Immature natural killer cell (primary cell): Measurements from ENCODE around the gene SLC8B1. TPM values are rescaled to one million over a fixed set of nuclear protein-coding genes. Genes with fewer than 3 reads are reported as not detected.

Source experiments
- DNase-seq, 3 donors: peaks; one replicate each; pipeline ENCODE4 v3.0.0; 2022; ENCODE audit warnings: mixed read lengths in 1 of 3
- H3K27ac Mint-ChIP-seq, 6 donors: one replicate each; pipeline ENCODE4 v1.8.0; 2020; ENCODE audit warnings: mixed read lengths in 6 of 6, mild to moderate bottlenecking in 5 of 6, inconsistent platforms in 4 of 6, moderate library complexity in 3 of 6
- H3K27me3 Mint-ChIP-seq, 3 donors: one replicate each; pipeline ENCODE4 v1.8.0; 2020 to 2021; ENCODE audit warnings: low read depth in 3 of 3, mild to moderate bottlenecking in 3 of 3, mixed read lengths in 3 of 3, moderate library complexity in 3 of 3, inconsistent platforms in 1 of 3
- H3K36me3 Mint-ChIP-seq, 3 donors: one replicate each; pipeline ENCODE4 v1.8.0; 2020; ENCODE audit warnings: mixed read lengths in 3 of 3, inconsistent platforms in 2 of 3, mild to moderate bottlenecking in 2 of 3
- H3K4me1 Mint-ChIP-seq, 2 donors: one replicate each; pipeline ENCODE4 v1.8.0; 2020; ENCODE audit warnings: inconsistent platforms in 2 of 2, mild to moderate bottlenecking in 2 of 2, mixed read lengths in 2 of 2, moderate library complexity in 1 of 2
- H3K4me3 Mint-ChIP-seq, 5 donors: one replicate each; pipeline ENCODE4 v1.8.0; 2020; ENCODE audit warnings: mild to moderate bottlenecking in 5 of 5, mixed read lengths in 5 of 5, inconsistent platforms in 3 of 5, moderate library complexity in 3 of 5
- H3K9me3 Mint-ChIP-seq, 6 donors: one replicate each; pipeline ENCODE4 v1.8.0; 2020; ENCODE audit warnings: mild to moderate bottlenecking in 6 of 6, mixed read lengths in 6 of 6, inconsistent platforms in 4 of 6, moderate library complexity in 3 of 6
- polyA plus RNA-seq, 3 donors: library from polyadenylated mRNA; unstranded; fragments of 300-500 nt; fragmentation: Illumina TruSeq; gene quantifications; one replicate each; pipeline ENCODE4 v1.2.3, GENCODE V29; 2021

Gene SLC8B1
- polyA plus RNA-seq, 3 donors from 2014 or later = 8.0 to 18.6 (median 10.3) TPM

DNA sequence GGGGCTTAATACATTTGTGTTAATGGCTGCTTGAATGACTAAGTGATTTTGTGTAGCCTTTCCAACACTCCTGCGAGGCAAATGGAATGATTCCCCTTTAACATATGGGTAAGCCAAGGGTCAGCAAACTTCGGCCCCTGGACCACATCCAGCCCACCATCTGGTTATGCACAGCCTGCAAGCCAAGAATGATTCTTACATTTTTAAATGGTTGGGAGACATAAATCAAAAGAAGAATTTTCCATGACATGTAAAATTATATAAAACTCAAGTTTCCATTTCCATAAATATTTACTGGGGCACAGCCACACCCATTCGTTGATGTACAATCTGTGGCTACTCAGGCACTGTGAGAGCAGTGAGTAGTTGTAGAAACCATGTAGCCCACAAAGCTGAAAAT lies 9.0 kb downstream of the SLC8B1 start:
- H3K4me3 Mint-ChIP-seq = no peak overlapping the region
- H3K27me3 Mint-ChIP-seq = peaks cover 0 to 3% (median 0%) of the 10 kb centered on the region in 3 donors
- DNase-seq = no peak
- H3K4me1 Mint-ChIP-seq = peaks cover 2 to 12% of the 10 kb centered on the region in 2 donors
- H3K27ac Mint-ChIP-seq = no peak overlapping the region
- H3K9me3 Mint-ChIP-seq = no peaks in the 10 kb centered on the region
- peaks cover 4 to 25% (median 14%) of the 10 kb centered on the region in 3 donors for H3K36me3 Mint-ChIP-seq

DNA sequence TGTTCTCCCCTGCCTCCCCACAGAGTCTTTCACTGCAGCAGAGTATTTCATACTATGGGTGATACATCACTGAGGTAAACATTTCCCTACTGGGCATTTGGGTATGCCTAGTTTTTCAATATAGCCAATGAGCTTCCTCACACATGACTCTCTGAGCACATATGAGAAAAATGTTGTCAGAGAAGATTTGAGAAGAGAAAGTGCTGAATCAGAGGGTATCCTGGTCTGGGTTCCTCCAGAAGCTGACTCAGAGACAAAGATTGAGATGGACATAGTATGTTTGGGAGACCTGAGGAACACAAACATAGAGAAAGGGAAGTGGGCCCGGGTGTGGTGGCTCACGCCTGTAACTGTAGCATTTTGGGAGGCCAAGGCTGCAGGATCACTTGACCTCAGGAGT lies 12.6 kb downstream of the SLC8B1 start:
- H3K4me3 Mint-ChIP-seq = no peak overlapping the region
- DNase-seq = no peak
- peaks cover 2 to 12% of the 10 kb centered on the region in 2 donors for H3K4me1 Mint-ChIP-seq
- H3K27ac Mint-ChIP-seq = peak overlapping the region in 3 of 6 donors; percentile 13 to 22 (median 17)
- H3K36me3 Mint-ChIP-seq = peaks cover 20 to 29% (median 22%) of the 10 kb centered on the region in 3 donors
- H3K9me3 Mint-ChIP-seq = no peaks in the 10 kb centered on the region
- H3K27me3 Mint-ChIP-seq = no peaks in the 10 kb centered on the region

DNA sequence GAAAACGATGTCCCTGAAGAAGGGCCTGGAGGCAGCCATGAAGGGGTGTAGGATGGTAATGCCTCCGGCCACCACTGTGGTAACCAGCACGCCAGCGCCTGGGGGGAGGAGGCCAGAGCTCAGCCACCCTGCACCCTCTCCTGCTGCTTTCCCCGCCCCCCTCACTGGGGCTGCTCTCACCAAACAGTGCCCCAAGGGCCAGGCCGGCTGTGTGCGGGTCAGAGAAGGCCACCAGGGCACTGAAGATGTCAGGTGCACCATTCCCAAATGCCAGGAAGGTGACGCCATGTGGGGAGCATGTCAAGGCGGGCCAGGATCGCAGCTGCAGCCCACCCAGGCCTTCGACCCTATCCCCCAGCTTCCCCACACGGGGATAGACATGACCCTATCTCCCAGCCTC lies 14.5 kb downstream of the SLC8B1 start:
- H3K9me3 Mint-ChIP-seq = no peaks in the 10 kb centered on the region
- peaks cover 0 to 1% (median 0%) of the 10 kb centered on the region in 3 donors for H3K27me3 Mint-ChIP-seq
- H3K36me3 Mint-ChIP-seq = peaks cover 21 to 31% (median 22%) of the 10 kb centered on the region in 3 donors
- no peak overlapping the region for H3K4me3 Mint-ChIP-seq
- DNase-seq = no peak
- H3K4me1 Mint-ChIP-seq = peaks cover 2 to 12% of the 10 kb centered on the region in 2 donors
- H3K27ac Mint-ChIP-seq = no peak overlapping the region

DNA sequence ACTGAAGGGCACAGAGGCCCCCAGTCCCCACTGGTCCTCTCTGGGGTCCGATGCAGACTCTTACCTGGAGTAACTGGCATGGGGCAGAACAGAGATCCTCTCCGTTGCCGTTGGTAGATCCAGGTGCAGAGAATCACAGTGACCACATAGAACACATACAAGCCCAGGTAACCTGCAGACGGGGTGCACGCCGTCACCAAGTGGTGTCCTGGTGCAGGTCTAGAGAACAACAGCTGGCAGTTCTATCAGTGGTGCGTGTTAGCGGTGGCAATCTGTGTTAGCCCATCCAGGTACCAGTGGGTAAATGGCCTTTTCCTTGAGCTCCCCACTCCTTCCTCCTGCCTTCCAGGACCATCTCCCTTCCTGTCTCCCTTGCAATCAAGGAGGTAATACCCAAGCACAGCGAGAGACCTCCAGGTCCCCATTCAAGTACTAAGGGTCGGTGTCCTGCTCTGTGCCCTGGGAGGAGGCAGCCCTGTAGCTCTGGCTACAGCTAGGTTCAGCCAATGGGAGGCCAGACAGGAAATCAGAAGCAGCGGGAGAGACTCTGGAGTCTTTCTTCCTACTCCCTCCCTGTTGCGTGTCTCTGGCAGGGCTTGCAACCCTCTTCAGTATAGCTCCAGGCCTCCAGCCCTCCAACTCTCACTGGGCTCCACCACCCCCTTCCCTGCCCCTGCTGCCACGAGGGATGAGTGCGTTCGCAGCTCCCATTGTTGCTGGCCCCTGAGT lies 15.8 kb downstream of the SLC8B1 start:
- Mint-ChIP-seq H3K36me3 (peaks cover 21 to 38% (median 29%) of the 10 kb centered on the region in 3 donors), H3K4me3 (no peak overlapping the region), H3K9me3 (no peaks in the 10 kb centered on the region), H3K4me1 (peaks cover 2 to 6% of the 10 kb centered on the region in 2 donors), H3K27me3 (peaks cover 0 to 2% (median 0%) of the 10 kb centered on the region in 3 donors), H3K27ac (peak overlapping the region in 1 of 6 donors; percentile 13)
- no peak for DNase-seq

DNA sequence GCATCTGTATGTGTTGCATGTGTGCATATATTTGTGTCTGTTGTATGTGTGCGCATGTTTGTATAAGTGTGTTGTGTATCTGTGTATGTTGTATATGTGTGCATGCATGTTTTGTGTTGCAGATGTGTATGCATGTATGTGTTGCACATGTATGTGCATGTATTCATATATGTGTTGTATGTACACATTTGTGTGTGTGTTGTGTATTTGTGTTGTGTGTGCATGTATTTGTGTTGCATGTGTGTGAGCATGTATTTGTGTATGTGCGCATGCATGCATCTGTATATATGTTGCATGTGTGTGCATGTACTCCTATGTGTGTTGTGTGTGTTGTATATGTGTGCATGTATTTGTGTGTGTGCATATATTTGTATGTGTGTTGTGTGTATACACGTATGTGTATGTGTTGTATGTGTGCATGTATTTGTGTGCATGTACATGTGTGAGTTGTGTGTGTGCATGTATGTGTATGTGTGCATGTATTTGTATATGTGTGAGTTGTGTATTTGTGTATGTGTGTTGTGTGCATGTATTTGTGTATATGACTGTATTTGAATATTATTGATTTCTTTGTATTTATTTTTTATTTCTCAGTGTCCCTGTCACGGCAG lies 16.8 kb downstream of the SLC8B1 start:
- H3K27ac Mint-ChIP-seq = peak overlapping the region in 3 of 6 donors; percentile 13 to 43 (median 16)

DNA sequence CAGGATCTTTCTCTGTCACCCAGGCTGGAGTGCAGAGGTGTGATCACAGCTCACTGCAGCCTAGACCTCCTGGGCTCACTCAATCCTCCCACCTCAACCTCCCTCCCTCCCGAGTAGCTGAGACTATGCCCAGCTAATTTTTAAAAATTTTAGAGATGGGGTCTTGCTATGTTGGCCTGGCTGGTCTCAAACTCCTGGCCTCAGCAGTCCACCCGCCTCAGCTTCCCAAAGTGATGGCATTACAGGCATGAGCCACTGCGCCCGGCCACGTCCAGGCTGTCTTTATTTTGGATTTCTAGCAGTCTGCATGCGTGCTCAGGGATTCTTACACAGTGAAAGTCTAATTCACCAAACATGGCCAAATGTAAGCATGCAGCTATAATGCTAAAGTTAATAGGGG lies 17.8 kb downstream of the SLC8B1 start:
- H3K4me3 Mint-ChIP-seq = no peak overlapping the region
- peaks cover 16 to 40% (median 30%) of the 10 kb centered on the region in 3 donors for H3K36me3 Mint-ChIP-seq
- H3K27ac Mint-ChIP-seq = no peak overlapping the region
- H3K4me1 Mint-ChIP-seq = peaks cover 0 to under 1% of the 10 kb centered on the region in 2 donors
- H3K9me3 Mint-ChIP-seq = no peaks in the 10 kb centered on the region
- H3K27me3 Mint-ChIP-seq = peaks cover 0 to 4% (median 0%) of the 10 kb centered on the region in 3 donors
- no peak for DNase-seq

More for the DNA sequence above, 16.8 kb downstream of the SLC8B1 start:
- DNase-seq = no peak
- Mint-ChIP-seq H3K9me3 (no peaks in the 10 kb centered on the region), H3K4me3 (no peak overlapping the region), H3K27me3 (peaks cover 0 to 4% (median 0%) of the 10 kb centered on the region in 3 donors), H3K4me1 (peaks cover 2 to 6% of the 10 kb centered on the region in 2 donors), H3K36me3 (peaks cover 21 to 43% (median 30%) of the 10 kb centered on the region in 3 donors)

GRCh38 chr12:113316155-113316554 lies 18.8 kb downstream of the SLC8B1 start:
- H3K27ac Mint-ChIP-seq = no peak overlapping the region
- H3K4me1 Mint-ChIP-seq = no peaks in the 10 kb centered on the region
- H3K27me3 Mint-ChIP-seq = peaks cover 0 to 4% (median 0%) of the 10 kb centered on the region in 3 donors
- H3K4me3 Mint-ChIP-seq = no peak overlapping the region
- DNase-seq = no peak
- no peaks in the 10 kb centered on the region for H3K9me3 Mint-ChIP-seq
- peaks cover 15 to 39% (median 26%) of the 10 kb centered on the region in 3 donors for H3K36me3 Mint-ChIP-seq

DNA sequence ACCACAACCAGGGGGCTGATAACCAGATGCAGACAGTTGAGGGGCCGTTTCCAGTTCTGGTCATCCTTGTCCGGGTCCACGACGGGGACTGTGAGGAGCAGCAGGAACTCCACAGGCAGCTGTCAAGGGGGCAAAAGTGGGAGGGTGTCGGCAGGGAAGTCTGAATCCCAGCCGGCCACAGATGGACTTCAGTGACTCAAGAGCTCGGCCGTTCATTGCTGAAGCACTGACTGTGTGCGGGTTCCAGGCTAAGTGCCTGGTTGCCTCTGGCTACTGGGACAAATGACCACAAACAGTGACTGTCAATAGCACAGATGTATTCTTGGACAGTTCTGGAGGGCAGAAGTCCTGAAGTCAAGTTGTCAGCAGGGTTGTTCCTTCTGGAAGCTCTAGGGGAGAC lies 19.6 kb downstream of the SLC8B1 start:
- no peaks in the 10 kb centered on the region for H3K4me1 Mint-ChIP-seq
- peaks cover 20 to 45% (median 26%) of the 10 kb centered on the region in 3 donors for H3K36me3 Mint-ChIP-seq
- DNase-seq = no peak
- H3K27me3 Mint-ChIP-seq = peaks cover 0 to 4% (median 0%) of the 10 kb centered on the region in 3 donors
- no peaks in the 10 kb centered on the region for H3K9me3 Mint-ChIP-seq
- no peak overlapping the region for H3K4me3 Mint-ChIP-seq
- H3K27ac Mint-ChIP-seq = no peak overlapping the region

DNA sequence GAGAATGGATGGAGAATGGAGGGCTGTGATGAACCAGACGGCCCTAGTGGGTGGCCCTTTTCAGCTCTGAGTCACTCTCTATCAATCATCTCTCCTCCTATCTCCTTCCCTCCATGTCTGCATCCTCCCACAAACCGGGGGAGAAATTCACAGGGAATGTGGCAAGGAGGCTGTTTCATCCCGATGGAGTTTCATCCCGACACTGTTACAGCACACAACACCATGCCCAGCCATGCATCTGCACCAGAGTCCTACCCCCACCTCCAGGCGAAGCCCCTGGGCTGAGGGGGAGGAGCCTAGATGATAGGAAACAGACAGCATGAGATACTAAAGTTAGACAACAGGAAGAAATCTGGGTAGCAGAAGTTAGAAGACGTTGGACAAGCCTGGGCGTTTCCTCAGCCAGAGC lies 20.8 kb downstream of the SLC8B1 start:
- Mint-ChIP-seq H3K27ac (no peak overlapping the region), H3K4me3 (no peak overlapping the region), H3K36me3 (peaks cover 21 to 49% (median 23%) of the 10 kb centered on the region in 3 donors), H3K27me3 (peaks cover 0 to 4% (median 0%) of the 10 kb centered on the region in 3 donors), H3K4me1 (no peaks in the 10 kb centered on the region), H3K9me3 (no peaks in the 10 kb centered on the region)
- no peak for DNase-seq

- Mint-ChIP-seq H3K9me3 (no peaks in the 10 kb centered on the region), H3K4me3 (no peak overlapping the region), H3K27ac (peak overlapping the region in 2 of 6 donors; percentile 5 to 13), H3K36me3 (peaks cover 14 to 48% (median 21%) of the 10 kb centered on the region in 3 donors), H3K27me3 (peaks cover 0 to 4% (median 0%) of the 10 kb centered on the region in 3 donors), H3K4me1 (peaks cover 0 to 2% of the 10 kb centered on the region in 2 donors)
- DNase-seq = no peak
Measured at GRCh38 chr12:113310489-113310888, 24.4 kb downstream of the SLC8B1 start.

GRCh38 chr12:113306382-113306781 lies 28.5 kb downstream of the SLC8B1 start:
- Mint-ChIP-seq H3K36me3 (peaks cover 19 to 39% (median 25%) of the 10 kb centered on the region in 3 donors), H3K27ac (peak overlapping the region in 1 of 6 donors; percentile 50), H3K4me3 (no peak overlapping the region), H3K27me3 (peaks cover 0 to 2% (median 0%) of the 10 kb centered on the region in 3 donors), H3K9me3 (no peaks in the 10 kb centered on the region), H3K4me1 (peaks cover 0 to 9% of the 10 kb centered on the region in 2 donors)
- DNase-seq = no peak

GRCh38 chr12:113305281-113305856 lies 29.5 kb downstream of the SLC8B1 start:
- peaks cover 0 to 9% of the 10 kb centered on the region in 2 donors for H3K4me1 Mint-ChIP-seq
- DNase-seq = no peak
- H3K27me3 Mint-ChIP-seq = peaks cover 0 to 2% (median 0%) of the 10 kb centered on the region in 3 donors
- H3K9me3 Mint-ChIP-seq = no peaks in the 10 kb centered on the region
- no peak overlapping the region for H3K27ac Mint-ChIP-seq
- H3K4me3 Mint-ChIP-seq = no peak overlapping the region
- H3K36me3 Mint-ChIP-seq = peaks cover 13 to 34% (median 25%) of the 10 kb centered on the region in 3 donors

- no peak for DNase-seq
- Mint-ChIP-seq H3K27ac (peak overlapping the region in 2 of 6 donors; percentile 17 to 32), H3K9me3 (no peaks in the 10 kb centered on the region), H3K36me3 (peaks cover 9 to 26% (median 25%) of the 10 kb centered on the region in 3 donors), H3K4me1 (peaks cover 0 to 7% of the 10 kb centered on the region in 2 donors), H3K4me3 (peak overlapping the region in 1 of 5 donors; percentile 15), H3K27me3 (peaks cover 0 to 2% (median 0%) of the 10 kb centered on the region in 3 donors)
Measured at GRCh38 chr12:113302886-113303640, 31.8 kb downstream of the SLC8B1 start.
